Measurements from ENCODE around the gene C22orf15.

The C22orf15 gene

GRCh38 chr22:23781511-23782183, 18.9 kb downstream of the C22orf15 start:
- no peak overlapping the region for H3K4me3 ChIP-seq (ENCODE audit: control insufficient read depth, low read depth, low read length)
- TF ChIP-seq, protein P1, sequence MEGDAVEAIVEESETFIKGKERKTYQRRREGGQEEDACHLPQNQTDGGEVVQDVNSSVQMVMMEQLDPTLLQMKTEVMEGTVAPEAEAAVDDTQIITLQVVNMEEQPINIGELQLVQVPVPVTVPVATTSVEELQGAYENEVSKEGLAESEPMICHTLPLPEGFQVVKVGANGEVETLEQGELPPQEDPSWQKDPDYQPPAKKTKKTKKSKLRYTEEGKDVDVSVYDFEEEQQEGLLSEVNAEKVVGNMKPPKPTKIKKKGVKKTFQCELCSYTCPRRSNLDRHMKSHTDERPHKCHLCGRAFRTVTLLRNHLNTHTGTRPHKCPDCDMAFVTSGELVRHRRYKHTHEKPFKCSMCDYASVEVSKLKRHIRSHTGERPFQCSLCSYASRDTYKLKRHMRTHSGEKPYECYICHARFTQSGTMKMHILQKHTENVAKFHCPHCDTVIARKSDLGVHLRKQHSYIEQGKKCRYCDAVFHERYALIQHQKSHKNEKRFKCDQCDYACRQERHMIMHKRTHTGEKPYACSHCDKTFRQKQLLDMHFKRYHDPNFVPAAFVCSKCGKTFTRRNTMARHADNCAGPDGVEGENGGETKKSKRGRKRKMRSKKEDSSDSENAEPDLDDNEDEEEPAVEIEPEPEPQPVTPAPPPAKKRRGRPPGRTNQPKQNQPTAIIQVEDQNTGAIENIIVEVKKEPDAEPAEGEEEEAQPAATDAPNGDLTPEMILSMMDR (IDR thresholded peaks at IDR 0.05; ENCODE audit: control insufficient read depth, insufficient read depth, low read depth, low read length, missing control alignments): no peak
- DNase-seq (ENCODE audit: low read depth): no peak

DNA sequence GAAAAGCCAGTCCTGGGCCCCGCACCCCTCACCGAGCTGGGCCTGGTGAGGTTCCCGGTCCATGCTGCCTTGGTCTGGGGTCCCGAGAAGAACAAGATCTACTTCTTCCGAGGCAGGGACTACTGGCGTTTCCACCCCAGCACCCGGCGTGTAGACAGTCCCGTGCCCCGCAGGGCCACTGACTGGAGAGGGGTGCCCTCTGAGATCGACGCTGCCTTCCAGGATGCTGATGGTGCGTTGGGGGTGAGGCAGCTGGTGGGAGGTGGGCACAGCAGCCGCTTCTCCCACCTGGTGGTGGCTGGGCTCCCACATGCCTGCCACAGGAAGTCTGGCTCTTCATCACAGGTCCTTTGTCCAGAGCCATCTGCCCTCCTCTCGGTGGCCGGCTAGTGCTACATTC, 19.5 kb downstream of the C22orf15 start:
- TF ChIP-seq, protein P1 (IDR thresholded peaks at IDR 0.05; ENCODE audit: control insufficient read depth, insufficient read depth, low read depth, low read length, missing control alignments): no peak
- DNase-seq (ENCODE audit: low read depth): no peak
- H3K4me3 ChIP-seq (ENCODE audit: control insufficient read depth, low read depth, low read length): no peak overlapping the region

- TF ChIP-seq, protein P1 (IDR thresholded peaks at IDR 0.05; ENCODE audit: control insufficient read depth, insufficient read depth, low read depth, low read length, missing control alignments): no peak
- no peak for DNase-seq (ENCODE audit: low read depth)
Observed at GRCh38 chr22:23782703-23783102, 19.9 kb downstream of the C22orf15 start.

GRCh38 chr22:23783265-23784150, 20.7 kb downstream of the C22orf15 start:
- DNase-seq (ENCODE audit: low read depth): no peak
- no peak overlapping the region for H3K4me3 ChIP-seq (ENCODE audit: control insufficient read depth, low read depth, low read length)
- TF ChIP-seq, protein P1 (IDR thresholded peaks at IDR 0.05; ENCODE audit: control insufficient read depth, insufficient read depth, low read depth, low read length, missing control alignments): no peak

More at GRCh38 chr22:23782703-23783102, 19.9 kb downstream of the C22orf15 start:
- H3K4me3 ChIP-seq (ENCODE audit: control insufficient read depth, low read depth, low read length): no peak overlapping the region

GRCh38 chr22:23784215-23784732, 21.5 kb downstream of the C22orf15 start:
- no peak overlapping the region for H3K4me3 ChIP-seq (ENCODE audit: control insufficient read depth, low read depth, low read length)
- TF ChIP-seq, protein P1 (IDR thresholded peaks at IDR 0.05; ENCODE audit: control insufficient read depth, insufficient read depth, low read depth, low read length, missing control alignments): no peak
- DNase-seq (ENCODE audit: low read depth): peak; percentile 51

DNA sequence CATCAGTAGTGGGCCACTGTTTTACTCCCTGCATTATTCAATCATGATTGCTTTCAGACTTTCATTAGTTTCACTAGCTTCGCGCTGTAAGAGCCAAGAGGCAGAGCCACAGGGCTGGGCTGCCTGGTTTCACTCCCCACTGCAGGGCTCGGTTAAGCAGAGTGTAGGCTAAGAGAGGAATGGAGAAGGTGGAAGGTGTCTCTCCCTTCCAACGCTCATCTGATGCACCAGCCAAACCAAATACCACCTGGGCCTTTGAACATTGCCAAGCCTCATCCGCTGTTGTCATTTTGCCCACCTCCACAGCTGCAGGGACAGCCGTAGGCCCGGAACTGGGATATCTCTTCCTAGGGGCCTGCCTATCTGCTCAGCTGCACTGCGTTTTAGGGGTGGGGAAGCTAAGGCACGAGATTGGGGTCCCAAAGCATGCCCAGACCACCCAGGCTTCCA, 23.5 kb downstream of the C22orf15 start:
- H3K4me3 ChIP-seq (ENCODE audit: control insufficient read depth, low read depth, low read length): peak overlapping the region; percentile 27
- no peak for DNase-seq (ENCODE audit: low read depth)
- TF ChIP-seq, protein P1 (IDR thresholded peaks at IDR 0.05; ENCODE audit: control insufficient read depth, insufficient read depth, low read depth, low read length, missing control alignments): no peak

Measured in AG09309 (cell line).